Uterus (tissue), 2 donors: ENCODE results near the gene ITGA11.

ENCODE experiments used
- POLR2A ChIP-seq, 2 donors: fragments of 450-650 bp; IDR thresholded peaks; one replicate each; pipeline ENCODE4 v1.6.1; 2016; ENCODE audit warnings: antibody characterized with exemption in 2 of 2, mild to moderate bottlenecking in 1 of 2, moderate library complexity in 1 of 2
- TF ChIP-seq, protein P1 (sequence below), 4 experiments: fragments of 200-600 bp in 2 of 4; fragments of 450-650 bp in 2 of 4; sonication (generic) in 2 of 4; IDR thresholded peaks; one replicate each; pipeline ENCODE4 v1.5.1; 2016 to 2019; ENCODE audit warnings: antibody characterized with exemption in 4 of 4, mild to moderate bottlenecking in 2 of 4, moderate library complexity in 1 of 4

GRCh38 chr15:68348081-68348480, 83.9 kb downstream of the ITGA11 start:
- TF ChIP-seq, protein P1, sequence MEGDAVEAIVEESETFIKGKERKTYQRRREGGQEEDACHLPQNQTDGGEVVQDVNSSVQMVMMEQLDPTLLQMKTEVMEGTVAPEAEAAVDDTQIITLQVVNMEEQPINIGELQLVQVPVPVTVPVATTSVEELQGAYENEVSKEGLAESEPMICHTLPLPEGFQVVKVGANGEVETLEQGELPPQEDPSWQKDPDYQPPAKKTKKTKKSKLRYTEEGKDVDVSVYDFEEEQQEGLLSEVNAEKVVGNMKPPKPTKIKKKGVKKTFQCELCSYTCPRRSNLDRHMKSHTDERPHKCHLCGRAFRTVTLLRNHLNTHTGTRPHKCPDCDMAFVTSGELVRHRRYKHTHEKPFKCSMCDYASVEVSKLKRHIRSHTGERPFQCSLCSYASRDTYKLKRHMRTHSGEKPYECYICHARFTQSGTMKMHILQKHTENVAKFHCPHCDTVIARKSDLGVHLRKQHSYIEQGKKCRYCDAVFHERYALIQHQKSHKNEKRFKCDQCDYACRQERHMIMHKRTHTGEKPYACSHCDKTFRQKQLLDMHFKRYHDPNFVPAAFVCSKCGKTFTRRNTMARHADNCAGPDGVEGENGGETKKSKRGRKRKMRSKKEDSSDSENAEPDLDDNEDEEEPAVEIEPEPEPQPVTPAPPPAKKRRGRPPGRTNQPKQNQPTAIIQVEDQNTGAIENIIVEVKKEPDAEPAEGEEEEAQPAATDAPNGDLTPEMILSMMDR (IDR thresholded peaks at IDR 0.05): no peak
- no peak for TF ChIP-seq POLR2A (IDR thresholded peaks at IDR 0.05)
